Activated CD8-positive, alpha-beta T cell treated with anti-CD3 and anti-CD28 coated beads for 36 hours (primary cell): ENCODE data around the gene CRTC1. TPM values are rescaled to one million over a fixed set of nuclear protein-coding genes. Genes with fewer than 3 reads are reported as not detected.

Experiments used
- ATAC-seq: fragments of 200-7000 bp; cut with Tn5 transposase; one replicate; pipeline ENCODE4 v1.10.0; 2021; ENCODE audit warnings: mild to moderate bottlenecking, moderate library complexity
- CTCF ChIA-PET: fragments of 350-600 bp; sonication (Branson Sonifier 250); formaldehyde crosslinking; loops from one replicate; lab custom pipeline; 2021; ENCODE audit warnings: antibody characterized with exemption; lab: Charles Lee
- POLR2A ChIA-PET: fragments of 350-600 bp; sonication (Branson Sonifier 250); formaldehyde crosslinking; loops from one replicate; lab custom pipeline; 2021; ENCODE audit warnings: antibody characterized with exemption; lab: Charles Lee
- DNase-seq: peaks from one replicate; pipeline ENCODE4 v3.0.0-alpha.2; 2020
- H3K27ac Mint-ChIP-seq: one replicate; pipeline ENCODE4 v1.8.0; 2021; ENCODE audit warnings: mild to moderate bottlenecking, mixed read lengths
- H3K27me3 Mint-ChIP-seq: one replicate; pipeline ENCODE4 v1.8.0; 2021; ENCODE audit warnings: mixed read lengths
- H3K36me3 Mint-ChIP-seq: one replicate; pipeline ENCODE4 v1.8.0; 2021; ENCODE audit warnings: low read depth, mixed read lengths
- H3K4me1 Mint-ChIP-seq: one replicate; pipeline ENCODE4 v1.8.0; 2021; ENCODE audit warnings: low read depth, mixed read lengths
- H3K4me3 Mint-ChIP-seq: one replicate; pipeline ENCODE4 v1.8.0; 2021; ENCODE audit warnings: mild to moderate bottlenecking, moderate library complexity, mixed read lengths
- H3K9me3 Mint-ChIP-seq: one replicate; pipeline ENCODE4 v1.8.0; 2021; ENCODE audit warnings: mixed read lengths
- intact Hi-C: fragments of 100-400 bp; cut with micrococcal nuclease; formaldehyde crosslinking; loops from one replicate; pipeline ENCODE4 v1.10.0; 2022
- total RNA-seq, 2 experiments: library from RNA; stranded (reverse); gene quantifications; one replicate each; pipeline ENCODE4 v1.2.3, GENCODE V29; 2021
- TF ChIP-seq, protein P1 (sequence below): fragments of 200-600 bp; IDR thresholded peaks from one replicate; pipeline ENCODE4 v1.8.0; 2022; ENCODE audit warnings: antibody characterized with exemption, mild to moderate bottlenecking

Gene CRTC1
- total RNA-seq, 2 experiments from 2014 or later, result 4.4 to 4.5 TPM

DNA sequence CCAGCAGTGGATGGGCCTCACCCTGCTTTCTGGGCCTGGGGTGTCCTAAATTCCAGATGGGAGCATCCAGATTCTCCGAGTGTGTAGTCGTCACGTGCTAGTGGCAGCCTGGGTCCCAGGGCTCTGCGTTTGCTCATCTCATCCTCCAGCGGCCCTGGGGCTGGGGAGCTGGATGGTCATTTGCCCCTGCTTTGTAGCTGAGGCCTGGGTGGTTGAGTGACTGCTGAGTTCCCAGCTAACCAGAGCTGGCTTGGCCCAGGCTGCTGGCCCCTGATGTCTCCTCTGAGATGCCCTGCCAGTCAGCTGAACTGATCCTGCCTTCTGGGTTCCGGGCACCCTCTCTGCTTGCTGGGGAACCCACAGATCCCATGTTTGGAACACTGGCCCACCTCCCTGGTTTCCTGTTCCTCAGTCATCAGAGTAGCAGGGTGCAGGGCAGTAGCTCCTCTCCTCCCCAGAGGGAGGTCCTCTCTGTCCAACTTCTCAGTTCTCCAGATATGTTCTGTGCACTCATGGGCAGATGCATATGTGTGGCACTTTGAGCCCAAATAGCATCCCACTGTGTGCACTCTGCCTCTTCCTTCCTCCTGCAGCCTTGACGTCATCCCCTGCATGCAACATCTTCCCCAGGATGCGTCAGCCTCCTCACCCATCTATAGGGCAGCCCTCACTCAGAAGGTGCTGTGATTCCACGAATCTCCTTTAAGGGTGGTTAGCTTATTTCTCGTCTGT lies 22.4 kb upstream of the CRTC1 start:
- ChIA-PET CTCF (interaction anchor here (1.0 kb wide), 1 partner anchor 186 kb away, joined by 3 read pairs; no protein-coding TSS in a partner anchor), POLR2A (no interaction called here)
- TF ChIP-seq, protein P1, sequence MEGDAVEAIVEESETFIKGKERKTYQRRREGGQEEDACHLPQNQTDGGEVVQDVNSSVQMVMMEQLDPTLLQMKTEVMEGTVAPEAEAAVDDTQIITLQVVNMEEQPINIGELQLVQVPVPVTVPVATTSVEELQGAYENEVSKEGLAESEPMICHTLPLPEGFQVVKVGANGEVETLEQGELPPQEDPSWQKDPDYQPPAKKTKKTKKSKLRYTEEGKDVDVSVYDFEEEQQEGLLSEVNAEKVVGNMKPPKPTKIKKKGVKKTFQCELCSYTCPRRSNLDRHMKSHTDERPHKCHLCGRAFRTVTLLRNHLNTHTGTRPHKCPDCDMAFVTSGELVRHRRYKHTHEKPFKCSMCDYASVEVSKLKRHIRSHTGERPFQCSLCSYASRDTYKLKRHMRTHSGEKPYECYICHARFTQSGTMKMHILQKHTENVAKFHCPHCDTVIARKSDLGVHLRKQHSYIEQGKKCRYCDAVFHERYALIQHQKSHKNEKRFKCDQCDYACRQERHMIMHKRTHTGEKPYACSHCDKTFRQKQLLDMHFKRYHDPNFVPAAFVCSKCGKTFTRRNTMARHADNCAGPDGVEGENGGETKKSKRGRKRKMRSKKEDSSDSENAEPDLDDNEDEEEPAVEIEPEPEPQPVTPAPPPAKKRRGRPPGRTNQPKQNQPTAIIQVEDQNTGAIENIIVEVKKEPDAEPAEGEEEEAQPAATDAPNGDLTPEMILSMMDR, result no peak
- Mint-ChIP-seq H3K27me3 (no peaks in the 10 kb centered on the region), H3K9me3 (no peaks in the 10 kb centered on the region), H3K36me3 (no peaks in the 10 kb centered on the region), H3K4me3 (no peak overlapping the region), H3K27ac (no peak overlapping the region), H3K4me1 (peaks cover 10% of the 10 kb centered on the region)
- no peak for ATAC-seq
- intact Hi-C loops, result no loop called here
- DNase-seq, result no peak

DNA sequence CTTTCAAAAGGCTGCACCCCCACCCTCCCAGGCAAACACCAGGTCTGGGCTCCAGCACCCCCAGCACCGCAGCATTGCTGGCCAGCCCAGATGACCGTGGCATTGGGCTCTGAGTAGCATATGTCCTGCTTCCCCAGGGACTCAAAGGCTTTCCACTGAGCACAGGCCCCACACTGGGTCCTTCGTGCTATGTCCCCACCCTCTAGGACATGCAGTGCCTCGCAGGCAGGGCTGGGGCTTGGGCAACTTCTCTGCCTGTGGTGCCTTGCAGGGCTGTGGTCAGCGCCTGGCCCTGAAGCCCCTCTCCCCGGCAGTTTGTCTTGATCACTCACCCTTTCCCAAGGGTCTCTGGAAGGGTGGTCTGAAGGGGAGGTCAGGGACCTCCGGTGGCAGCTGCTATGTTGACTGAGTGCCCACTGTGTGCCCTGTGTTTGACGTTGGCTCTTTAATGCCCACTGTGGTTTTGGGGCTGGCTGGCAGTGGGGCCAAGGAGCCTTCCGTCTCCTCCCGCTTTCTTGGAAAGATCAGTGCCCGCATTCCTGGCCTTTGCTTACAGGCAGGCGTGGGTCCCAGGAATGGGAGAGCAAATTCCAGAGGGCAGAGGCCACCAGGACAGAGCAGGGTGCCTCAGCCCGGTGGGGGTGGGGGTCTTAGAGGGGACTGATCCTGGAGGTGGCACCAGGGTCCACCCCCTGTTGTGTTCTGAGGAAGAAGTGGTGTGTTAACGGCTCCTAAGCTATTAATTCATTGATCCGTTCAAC lies 20.3 kb upstream of the CRTC1 start:
- Mint-ChIP-seq H3K27ac (no peak overlapping the region), H3K9me3 (no peaks in the 10 kb centered on the region), H3K27me3 (no peaks in the 10 kb centered on the region), H3K4me3 (no peak overlapping the region), H3K4me1 (peaks cover 10% of the 10 kb centered on the region), H3K36me3 (peaks cover 3% of the 10 kb centered on the region)
- ChIA-PET CTCF (no interaction called here), POLR2A (no interaction called here)
- TF ChIP-seq, protein P1, result no peak
- intact Hi-C loops, result no loop called here
- ATAC-seq (no peak), DNase-seq (no peak)

DNA sequence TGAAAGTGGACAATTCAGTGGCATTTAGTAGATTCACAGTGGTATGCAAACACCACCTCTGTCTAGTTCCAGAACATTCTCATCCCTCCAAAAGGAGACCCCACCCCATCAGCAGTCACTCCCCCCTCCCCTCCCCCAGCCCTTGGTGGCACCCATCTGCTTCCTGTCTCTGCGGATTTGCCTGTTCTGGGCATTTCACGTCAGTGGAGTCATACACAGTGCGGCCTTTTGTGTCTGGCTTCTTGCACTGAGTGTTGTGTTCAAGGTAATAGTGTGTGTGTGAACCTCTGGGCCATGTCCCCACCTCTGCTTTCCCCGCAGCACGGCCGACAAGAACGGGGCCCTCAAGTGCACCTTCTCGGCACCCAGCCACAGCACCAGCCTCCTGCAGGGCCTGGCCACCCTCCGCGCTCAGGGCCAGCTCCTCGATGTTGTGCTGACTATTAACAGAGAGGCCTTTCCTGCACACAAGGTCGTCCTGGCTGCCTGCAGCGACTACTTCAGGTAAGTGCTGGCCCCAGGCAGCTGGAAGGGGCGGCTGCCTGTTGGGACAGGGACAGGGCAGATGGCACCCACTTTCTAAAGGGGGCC lies 19.4 kb upstream of the CRTC1 start:
- peaks cover 3% of the 10 kb centered on the region for H3K36me3 Mint-ChIP-seq
- CTCF ChIA-PET, result no interaction called here
- H3K27ac Mint-ChIP-seq, result peak overlapping the region; percentile 55
- no peak overlapping the region for H3K4me3 Mint-ChIP-seq
- intact Hi-C loops, result no loop called here
- POLR2A ChIA-PET, result interaction anchor here (0.8 kb wide), 1 partner anchor 145 kb away, joined by 3 read pairs; no protein-coding TSS in a partner anchor
- no peaks in the 10 kb centered on the region for H3K27me3 Mint-ChIP-seq
- DNase-seq (peak; percentile 38), ATAC-seq (peak; percentile 81)
- peaks cover 6% of the 10 kb centered on the region for H3K4me1 Mint-ChIP-seq
- H3K9me3 Mint-ChIP-seq, result no peaks in the 10 kb centered on the region
- TF ChIP-seq, protein P1, result no peak

DNA sequence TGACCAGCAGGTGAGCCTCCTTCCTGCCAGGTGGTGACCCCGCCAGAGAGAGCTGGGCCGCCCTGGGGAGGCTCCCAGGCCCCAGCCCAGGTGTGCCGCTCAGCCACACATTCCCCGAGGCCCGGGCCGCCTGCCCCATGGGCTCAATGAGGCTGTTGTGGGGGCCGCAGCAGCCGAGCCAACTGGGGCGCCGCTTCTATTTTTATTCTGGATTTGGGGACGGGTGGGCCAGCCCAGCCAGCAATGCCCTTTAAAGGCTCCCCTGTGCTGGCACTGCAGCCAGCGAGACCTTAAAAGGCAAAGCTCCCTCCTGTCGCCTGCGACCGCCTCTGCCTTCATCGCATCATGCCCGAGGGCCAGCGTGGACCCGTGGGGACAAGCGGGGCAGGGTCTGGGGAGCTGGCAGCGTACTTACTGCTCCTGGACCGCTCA lies 17.7 kb upstream of the CRTC1 start:
- ATAC-seq, result no peak
- POLR2A ChIA-PET, result interaction anchor here (0.8 kb wide), 1 partner anchor 161 kb away, joined by 3 read pairs; no protein-coding TSS in a partner anchor
- intact Hi-C loops, result no loop called here
- DNase-seq, result no peak
- Mint-ChIP-seq H3K9me3 (no peaks in the 10 kb centered on the region), H3K36me3 (peaks cover 7% of the 10 kb centered on the region), H3K4me1 (peaks cover 6% of the 10 kb centered on the region), H3K27ac (no peak overlapping the region), H3K27me3 (no peaks in the 10 kb centered on the region), H3K4me3 (no peak overlapping the region)
- CTCF ChIA-PET, result no interaction called here
- TF ChIP-seq, protein P1, result no peak
